DMS 273 (cell line): ENCODE measurements around the gene ANTKMT.

ENCODE experiments used
- DNase-seq: peaks from one replicate; lab custom pipeline; 2025; ENCODE audit not compliant: unreplicated experiment; lab: John Stamatoyannopoulos, UW

ANTKMT gene

DNA sequence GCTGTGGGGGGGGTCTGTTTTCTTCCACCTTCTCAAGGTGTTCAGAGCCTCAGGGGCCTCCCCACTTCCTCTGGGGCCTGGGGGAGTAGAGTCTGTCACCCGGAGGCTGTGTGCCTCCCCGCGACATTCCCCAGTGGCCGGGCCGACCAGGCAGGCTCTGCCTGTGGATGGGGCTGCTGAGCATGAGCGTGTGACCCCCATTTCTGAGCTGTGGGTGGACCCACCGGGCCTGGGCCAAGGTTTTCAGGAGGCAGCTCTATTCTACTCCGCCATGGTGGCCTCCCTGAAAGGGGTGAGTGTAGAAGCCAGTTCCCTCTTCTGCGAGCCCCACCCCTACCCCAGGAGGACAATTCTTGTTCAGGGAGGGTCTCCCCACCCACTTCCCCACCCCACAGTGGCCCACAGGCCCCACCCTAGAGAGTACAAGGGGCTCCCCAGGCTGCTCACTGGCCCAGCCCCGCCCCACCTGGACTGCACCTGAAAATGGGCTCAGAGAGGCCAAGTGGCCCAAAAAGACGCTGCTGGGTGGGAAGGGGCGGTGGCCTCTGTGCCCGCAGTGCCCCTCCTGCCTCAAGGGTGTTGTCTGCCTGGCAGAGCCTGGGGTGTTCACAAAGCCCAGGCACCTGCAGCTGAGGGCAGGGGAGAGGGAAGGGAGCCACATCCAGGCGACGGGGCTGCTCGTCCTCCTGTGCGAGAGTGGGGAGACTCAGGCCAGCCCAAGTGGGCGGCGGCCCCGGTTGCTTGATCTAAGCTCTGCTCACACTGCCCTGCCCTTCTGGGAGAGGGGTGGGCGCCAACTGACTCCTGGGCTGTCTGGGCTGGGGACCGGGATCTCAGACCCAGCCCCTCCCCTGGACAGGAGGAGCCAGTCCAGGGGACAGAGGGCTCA is 40.9 kb downstream of the ANTKMT start:
- no peak for DNase-seq

DNA sequence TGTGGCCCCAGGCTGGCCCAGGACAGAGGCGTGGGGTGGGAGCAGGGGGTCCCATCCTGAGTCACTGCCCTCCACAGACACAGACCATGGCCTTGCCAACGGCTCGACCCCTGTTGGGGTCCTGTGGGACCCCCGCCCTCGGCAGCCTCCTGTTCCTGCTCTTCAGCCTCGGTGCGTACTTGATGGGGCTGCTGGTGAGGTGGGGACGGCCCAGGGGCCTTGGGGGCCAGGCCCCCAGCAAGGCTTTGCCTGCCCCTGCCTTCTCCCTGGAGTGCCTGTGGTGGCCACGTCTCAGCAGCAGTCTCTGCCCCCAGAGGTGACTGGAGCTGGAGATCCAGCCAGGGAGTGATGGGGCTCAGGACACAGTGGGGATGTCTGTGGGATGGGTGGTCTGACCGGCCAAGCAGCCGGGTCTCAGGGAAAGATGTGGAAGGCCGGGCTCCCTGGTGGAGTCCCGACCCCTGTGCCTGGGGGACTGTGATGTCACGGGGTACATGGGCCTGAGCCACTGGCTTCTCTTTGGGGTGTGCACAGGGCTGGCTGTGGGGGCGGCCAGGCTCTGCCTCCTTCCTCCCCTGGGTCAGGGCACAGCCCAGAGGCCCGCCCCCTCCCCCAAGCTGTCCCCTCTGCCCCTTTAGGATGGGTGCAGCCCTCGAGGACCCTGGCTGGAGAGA is 41.8 kb downstream of the ANTKMT start:
- DNase-seq: no peak

DNA sequence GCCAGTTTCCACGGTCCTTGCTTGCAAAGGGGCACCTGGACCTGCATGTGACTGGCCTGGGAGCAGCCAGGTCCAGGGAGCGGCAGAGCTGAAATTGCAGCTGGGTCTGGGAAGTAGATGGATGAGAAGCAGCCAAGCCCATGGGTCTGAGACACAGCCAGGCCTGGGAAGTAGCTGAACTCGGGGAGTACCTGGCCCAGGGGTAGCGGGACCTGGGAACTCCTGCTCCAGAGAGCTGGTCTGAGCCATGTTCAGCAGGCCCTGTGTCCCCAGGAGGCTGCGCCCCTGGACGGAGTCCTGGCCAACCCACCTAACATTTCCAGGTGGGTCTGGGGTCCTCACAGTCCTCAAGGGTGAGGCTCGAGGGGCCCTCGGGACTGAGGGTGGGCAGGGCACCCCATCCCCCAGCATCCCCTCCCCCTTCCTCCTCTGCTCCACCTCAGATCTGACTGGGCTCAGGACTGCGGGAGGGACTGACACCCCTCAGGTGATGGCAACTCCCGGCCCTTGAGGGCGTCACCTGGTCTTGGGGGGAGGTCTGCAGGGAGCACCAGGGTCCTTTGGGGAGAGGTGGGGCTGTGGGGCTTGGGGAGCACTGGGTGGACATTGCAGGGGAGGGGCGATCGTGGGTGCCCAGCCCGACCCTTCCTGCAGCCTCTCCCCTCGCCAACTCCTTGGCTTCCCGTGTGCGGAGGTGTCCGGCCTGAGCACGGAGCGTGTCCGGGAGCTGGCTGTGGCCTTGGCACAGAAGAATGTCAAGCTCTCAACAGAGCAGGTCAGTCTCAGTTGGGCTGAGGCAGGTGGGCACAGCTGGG is 42.6 kb downstream of the ANTKMT start:
- DNase-seq: no peak

DNA sequence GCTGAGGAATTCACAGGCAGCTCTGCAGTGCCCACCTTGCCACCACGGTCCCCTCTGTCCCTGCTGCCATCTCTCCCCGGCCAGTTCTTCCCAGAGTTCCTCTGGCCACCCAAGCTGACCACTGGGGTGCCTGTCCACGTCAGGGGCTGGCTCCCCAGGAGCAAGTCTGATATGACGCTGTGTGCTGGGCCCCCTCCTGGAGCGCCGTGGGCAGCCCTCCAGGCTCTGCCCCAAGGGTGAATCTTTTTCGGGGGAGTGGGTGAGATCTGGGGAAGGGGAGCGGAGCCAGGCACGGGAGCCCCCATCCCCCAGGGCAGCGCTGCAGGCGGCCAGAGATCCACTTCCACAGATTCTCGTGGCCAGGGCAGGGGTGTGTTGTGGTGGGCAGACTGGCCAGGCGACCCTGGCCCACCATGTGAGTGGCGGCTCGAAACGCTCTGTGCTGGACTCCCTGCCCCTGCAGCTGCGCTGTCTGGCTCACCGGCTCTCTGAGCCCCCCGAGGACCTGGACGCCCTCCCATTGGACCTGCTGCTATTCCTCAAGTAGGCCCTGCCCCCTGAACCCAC is 43.3 kb downstream of the ANTKMT start:
- DNase-seq: no peak

DNA sequence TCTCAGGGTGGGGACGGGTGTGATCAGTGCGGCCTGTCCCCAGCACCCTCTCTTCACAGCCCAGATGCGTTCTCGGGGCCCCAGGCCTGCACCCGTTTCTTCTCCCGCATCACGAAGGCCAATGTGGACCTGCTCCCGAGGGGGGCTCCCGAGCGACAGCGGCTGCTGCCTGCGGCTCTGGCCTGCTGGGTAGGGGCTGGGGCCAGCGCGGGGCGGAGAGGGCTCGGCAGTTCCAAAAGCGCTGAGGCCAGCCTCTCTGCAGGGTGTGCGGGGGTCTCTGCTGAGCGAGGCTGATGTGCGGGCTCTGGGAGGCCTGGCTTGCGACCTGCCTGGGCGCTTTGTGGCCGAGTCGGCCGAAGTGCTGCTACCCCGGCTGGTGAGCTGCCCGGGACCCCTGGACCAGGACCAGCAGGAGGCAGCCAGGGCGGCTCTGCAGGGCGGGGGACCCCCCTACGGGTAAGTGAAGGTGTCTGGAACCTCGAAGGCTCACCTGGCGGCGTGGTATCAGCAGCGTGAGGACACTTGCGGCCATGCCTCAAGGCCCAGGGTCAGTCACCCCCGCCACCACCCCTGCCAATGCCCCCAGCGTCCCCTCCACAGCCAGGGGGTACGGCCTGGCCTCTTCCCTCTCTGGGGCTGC is 44.0 kb downstream of the ANTKMT start:
- no peak for DNase-seq

DNA sequence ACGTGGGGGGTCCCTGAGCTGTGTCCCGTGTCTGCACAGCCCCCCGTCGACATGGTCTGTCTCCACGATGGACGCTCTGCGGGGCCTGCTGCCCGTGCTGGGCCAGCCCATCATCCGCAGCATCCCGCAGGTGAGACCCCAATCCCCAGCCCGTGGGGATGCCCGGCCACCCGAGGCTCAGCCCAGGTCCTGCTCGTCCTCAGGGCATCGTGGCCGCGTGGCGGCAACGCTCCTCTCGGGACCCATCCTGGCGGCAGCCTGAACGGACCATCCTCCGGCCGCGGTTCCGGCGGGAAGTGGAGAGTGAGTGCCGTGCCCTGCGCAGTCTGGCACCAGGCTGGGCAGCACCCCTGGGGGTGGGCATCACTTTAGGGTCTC is 44.5 kb downstream of the ANTKMT start:
- DNase-seq: no peak

DNA sequence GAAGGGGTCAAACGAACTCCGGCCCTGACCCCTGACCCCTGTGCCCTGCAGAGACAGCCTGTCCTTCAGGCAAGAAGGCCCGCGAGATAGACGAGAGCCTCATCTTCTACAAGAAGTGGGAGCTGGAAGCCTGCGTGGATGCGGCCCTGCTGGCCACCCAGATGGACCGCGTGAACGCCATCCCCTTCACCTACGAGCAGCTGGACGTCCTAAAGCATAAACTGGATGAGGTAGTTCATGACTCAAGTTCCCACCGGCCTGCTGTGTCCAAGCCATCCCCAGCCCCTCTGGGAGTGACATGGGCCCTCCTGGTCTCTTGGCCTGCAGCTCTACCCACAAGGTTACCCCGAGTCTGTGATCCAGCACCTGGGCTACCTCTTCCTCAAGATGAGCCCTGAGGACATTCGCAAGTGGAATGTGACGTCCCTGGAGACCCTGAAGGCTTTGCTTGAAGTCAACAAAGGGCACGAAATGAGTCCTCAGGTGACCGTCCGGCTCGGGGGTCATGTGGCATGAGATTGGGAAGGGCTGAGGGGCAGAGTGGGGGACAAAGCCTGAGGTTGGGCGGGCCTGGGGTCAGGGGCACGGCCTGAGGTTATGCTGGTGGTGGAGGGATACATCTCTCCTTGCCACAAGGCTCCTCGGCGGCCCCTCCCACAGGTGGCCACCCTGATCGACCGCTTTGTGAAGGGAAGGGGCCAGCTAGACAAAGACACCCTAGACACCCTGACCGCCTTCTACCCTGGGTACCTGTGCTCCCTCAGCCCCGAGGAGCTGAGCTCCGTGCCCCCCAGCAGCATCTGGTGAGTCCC is 45.3 kb downstream of the ANTKMT start:
- DNase-seq: no peak

DNA sequence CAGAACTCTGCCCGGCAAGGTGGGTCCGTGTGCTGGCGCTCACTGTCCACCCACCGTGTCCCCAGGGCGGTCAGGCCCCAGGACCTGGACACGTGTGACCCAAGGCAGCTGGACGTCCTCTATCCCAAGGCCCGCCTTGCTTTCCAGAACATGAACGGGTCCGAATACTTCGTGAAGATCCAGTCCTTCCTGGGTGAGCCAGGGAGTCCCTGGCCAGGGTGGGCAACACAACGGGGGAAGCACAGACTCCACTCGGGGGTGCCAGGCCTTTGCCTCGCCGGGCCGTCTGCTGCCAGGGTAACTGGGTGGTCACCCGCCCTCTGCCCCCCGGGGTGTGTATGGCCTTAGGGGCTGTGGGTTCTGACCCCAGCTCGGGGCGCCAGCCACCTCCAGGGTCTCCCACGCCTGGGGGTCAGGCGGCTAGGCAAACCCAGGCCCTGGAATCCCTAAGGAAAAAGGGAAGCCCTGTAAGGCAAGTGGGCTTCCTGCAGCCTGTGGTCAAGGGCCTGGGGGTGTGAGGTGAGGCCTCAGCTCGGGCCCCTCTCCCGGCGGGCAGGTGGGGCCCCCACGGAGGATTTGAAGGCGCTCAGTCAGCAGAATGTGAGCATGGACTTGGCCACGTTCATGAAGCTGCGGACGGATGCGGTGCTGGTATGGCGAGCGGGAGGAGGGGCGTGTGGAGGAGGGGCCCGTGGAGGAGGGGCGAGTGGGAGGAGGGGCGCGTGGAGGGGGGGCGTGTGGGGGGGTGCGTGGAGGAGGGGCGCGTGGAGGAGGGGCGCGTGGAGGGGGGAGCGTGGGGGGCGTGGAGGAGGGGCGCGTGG is 46.1 kb downstream of the ANTKMT start:
- DNase-seq: no peak

DNA sequence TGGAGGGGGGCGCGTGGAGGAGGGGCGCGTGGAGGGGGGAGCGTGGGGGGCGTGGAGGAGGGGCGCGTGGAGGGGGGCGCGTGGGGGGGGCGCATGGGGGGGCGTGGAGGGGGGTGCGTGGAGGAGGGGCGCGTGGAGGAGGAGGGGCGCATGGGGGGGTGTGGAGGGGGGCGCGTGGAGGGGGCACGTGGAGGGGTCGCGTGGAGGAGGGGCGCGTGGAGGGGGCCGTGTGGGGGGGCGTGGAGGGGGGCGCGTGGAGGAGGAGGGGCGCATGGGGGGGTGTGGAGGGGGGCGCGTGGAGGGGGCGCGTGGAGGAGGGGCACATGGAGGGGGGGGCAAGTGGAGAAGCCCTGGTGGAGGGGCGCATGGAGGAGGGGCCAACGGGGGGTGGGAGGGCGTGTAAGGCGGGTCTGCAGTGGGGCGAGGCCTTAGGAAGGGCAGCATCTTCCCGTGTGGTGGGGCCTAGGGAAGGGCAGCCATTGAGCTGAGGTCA is 46.8 kb downstream of the ANTKMT start:
- no peak for DNase-seq

DNA sequence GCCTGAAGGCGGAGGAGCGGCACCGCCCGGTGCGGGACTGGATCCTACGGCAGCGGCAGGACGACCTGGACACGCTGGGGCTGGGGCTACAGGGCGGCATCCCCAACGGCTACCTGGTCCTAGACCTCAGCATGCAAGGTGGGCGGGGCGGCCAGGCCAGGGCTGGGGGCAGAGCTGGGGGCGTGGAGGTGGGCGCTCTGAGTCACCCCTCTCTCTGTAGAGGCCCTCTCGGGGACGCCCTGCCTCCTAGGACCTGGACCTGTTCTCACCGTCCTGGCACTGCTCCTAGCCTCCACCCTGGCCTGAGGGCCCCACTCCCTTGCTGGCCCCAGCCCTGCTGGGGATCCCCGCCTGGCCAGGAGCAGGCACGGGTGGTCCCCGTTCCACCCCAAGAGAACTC is 47.5 kb downstream of the ANTKMT start:
- DNase-seq: no peak

DNA sequence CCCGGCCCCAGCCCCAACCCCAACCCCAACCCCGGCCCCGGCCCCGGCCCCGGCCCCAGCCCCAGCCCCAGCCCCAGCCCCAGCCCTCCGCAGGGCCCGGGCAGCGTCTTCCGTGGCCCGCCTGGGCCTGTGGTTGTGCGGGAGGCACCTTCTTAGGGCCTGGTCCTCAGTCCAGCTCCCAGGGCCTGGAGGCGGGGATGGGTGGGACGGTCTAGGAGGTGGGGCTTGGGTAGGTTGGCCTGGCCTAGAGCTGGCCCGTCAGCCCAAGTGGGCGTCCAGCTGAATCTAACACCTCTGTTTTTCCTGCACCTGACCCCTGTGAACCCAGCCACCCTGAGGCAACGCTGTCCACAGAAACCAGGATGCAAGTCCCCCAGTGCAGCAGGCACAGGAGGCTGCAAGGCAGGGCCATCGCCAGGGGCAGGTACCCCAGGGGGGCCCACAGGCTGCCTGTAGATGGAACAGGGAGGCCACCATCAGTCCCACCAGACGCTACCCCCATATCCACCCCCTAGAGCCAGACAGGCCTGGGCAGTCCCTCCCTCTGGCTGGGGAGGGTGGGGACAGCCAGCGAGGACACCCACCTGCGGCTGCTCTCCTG is 48.3 kb downstream of the ANTKMT start:
- no peak for DNase-seq

DNA sequence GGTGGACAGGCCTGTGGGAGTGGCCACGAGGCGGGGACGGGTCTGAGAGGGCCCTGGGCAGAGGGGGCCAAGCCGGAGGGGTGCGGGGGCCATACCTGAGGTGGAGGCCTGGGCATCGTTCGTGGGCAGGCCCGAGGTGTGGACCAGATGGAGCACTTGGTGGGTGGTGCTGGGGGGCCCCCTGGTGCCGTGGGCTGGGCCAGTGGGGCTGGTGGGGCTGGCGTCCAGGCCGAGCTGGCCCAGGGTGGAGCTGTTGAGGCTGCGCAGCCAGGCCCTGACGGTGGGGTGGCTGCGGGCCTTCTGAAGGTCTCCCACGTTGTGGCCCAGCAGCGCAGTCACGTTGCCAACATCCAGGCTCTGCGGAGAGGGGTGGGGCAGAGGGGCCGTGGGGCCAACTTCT is 49.0 kb downstream of the ANTKMT start:
- DNase-seq: no peak

DNA sequence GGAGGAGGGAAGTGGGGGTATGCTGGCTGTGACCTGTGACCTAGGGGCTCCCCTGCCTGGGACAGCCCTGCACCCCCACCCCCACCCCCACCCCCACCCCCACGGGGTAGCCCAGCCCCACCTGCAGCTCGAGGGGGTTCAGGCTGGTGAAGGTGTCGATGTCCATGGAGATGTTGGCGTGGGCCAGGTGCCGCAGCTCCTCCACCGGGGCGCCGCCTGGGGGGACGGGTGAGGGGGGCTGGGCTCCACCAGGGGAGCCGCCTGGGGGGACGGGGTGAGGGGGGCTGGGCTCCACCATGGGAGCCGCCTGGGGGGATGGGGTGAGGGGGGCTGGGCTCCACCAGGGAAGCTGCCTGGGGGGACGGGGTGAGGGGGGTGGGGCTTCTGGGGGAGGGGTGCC is 49.5 kb downstream of the ANTKMT start:
- DNase-seq: no peak
